Measurements from ENCODE around the gene EPX. TPM values are rescaled to one million over a fixed set of nuclear protein-coding genes. Genes with fewer than 3 reads are reported as not detected.

EPX gene
- total and polyA plus RNA-seq, 3 experiments from 2014 or later = not detected

- Histone ChIP-seq H3K4me3 (ENCODE audit: low read length) (no peak overlapping the region), H3K36me3 (ENCODE audit: insufficient read depth, low read length) (no peaks in the 10 kb centered on the region), H3K4me1 (ENCODE audit: insufficient read depth, low read length) (peaks cover 43% of the 10 kb centered on the region), H3K27me3 (ENCODE audit: insufficient read depth, low read length, poor library complexity, severe bottlenecking) (peaks cover 6% of the 10 kb centered on the region), H3K9me3 (ENCODE audit: low read length) (no peaks in the 10 kb centered on the region), H3K27ac (ENCODE audit: low read depth, low read length) (no peak overlapping the region)
- ChIA-PET CTCF (interaction anchor here (0.7 to 4.9 kb wide), 24 partner anchors 9 to 324 kb away, joined by 3 to 90 read pairs (median 4); partner anchors contain the start of gene SRSF1), POLR2A (interaction anchor here (2.0 kb wide), 1 partner anchor 52 kb away, joined by 9 read pairs; no protein-coding TSS in a partner anchor)
- Mint-ChIP-seq H3K9me3 (peaks cover 0 to 1% (median 0%) of the 10 kb centered on the region in 5 donors), H3K4me3 (peak overlapping the region in 6 of 7 donors; percentile 16 to 55 (median 46)), H3K36me3 (peaks cover 0 to 8% (median 3%) of the 10 kb centered on the region in 3 donors), H3K4me1 (peaks cover 41 to 49% (median 46%) of the 10 kb centered on the region in 3 donors), H3K27ac (peak overlapping the region; percentile 13 to 91 (median 69)), H3K27me3 (peaks cover 2 to 12% of the 10 kb centered on the region in 2 donors)
- peak in 4 of 5 donors; percentile 21 to 67 (median 58) for DNase-seq
Observed at GRCh38 chr17:58172369-58173071, 20.0 kb upstream of the EPX start.

GRCh38 chr17:58174871-58175270 lies 17.7 kb upstream of the EPX start:
- POLR2A ChIA-PET = interaction anchor here (0.7 kb wide), 1 partner anchor 1965 kb away, joined by 3 read pairs; no protein-coding TSS in a partner anchor
- H3K27me3 ChIP-seq (ENCODE audit: insufficient read depth, low read length, poor library complexity, severe bottlenecking) = peaks cover 6% of the 10 kb centered on the region
- H3K27ac ChIP-seq (ENCODE audit: low read depth, low read length) = no peak overlapping the region
- H3K36me3 ChIP-seq (ENCODE audit: insufficient read depth, low read length) = no peaks in the 10 kb centered on the region
- peak overlapping the region in 1 of 8 donors; percentile 4 for H3K27ac Mint-ChIP-seq
- peaks cover 0 to 1% (median 0%) of the 10 kb centered on the region in 5 donors for H3K9me3 Mint-ChIP-seq
- DNase-seq = no peak
- H3K27me3 Mint-ChIP-seq = peaks cover 0 to 18% of the 10 kb centered on the region in 2 donors
- H3K36me3 Mint-ChIP-seq = peaks cover 0 to 1% (median 0%) of the 10 kb centered on the region in 3 donors
- no peak overlapping the region for H3K4me3 ChIP-seq (ENCODE audit: low read length)
- H3K4me3 Mint-ChIP-seq = no peak overlapping the region
- CTCF ChIA-PET = interaction anchor here (1.3 kb wide), 1 partner anchor 61 kb away, joined by 3 read pairs; no protein-coding TSS in a partner anchor
- no peaks in the 10 kb centered on the region for H3K9me3 ChIP-seq (ENCODE audit: low read length)
- peaks cover 26 to 29% (median 28%) of the 10 kb centered on the region in 3 donors for H3K4me1 Mint-ChIP-seq
- H3K4me1 ChIP-seq (ENCODE audit: insufficient read depth, low read length) = peaks cover 26% of the 10 kb centered on the region

- POLR2A ChIA-PET = no interaction called here
- H3K4me3 Mint-ChIP-seq = no peak overlapping the region
- peaks cover 0 to 1% (median 0%) of the 10 kb centered on the region in 5 donors for H3K9me3 Mint-ChIP-seq
- no peak overlapping the region for H3K27ac Mint-ChIP-seq
- DNase-seq = no peak
- peaks cover 15% of the 10 kb centered on the region for H3K4me1 ChIP-seq (ENCODE audit: insufficient read depth, low read length)
- peaks cover 0 to 18% of the 10 kb centered on the region in 2 donors for H3K27me3 Mint-ChIP-seq
- no peak overlapping the region for H3K4me3 ChIP-seq (ENCODE audit: low read length)
- H3K4me1 Mint-ChIP-seq = peaks cover 14 to 16% (median 15%) of the 10 kb centered on the region in 3 donors
- no peaks in the 10 kb centered on the region for H3K9me3 ChIP-seq (ENCODE audit: low read length)
- H3K36me3 ChIP-seq (ENCODE audit: insufficient read depth, low read length) = no peaks in the 10 kb centered on the region
- peaks cover 0 to 1% (median 0%) of the 10 kb centered on the region in 3 donors for H3K36me3 Mint-ChIP-seq
- H3K27ac ChIP-seq (ENCODE audit: low read depth, low read length) = no peak overlapping the region
- peaks cover 6% of the 10 kb centered on the region for H3K27me3 ChIP-seq (ENCODE audit: insufficient read depth, low read length, poor library complexity, severe bottlenecking)
- CTCF ChIA-PET = no interaction called here
Observed at GRCh38 chr17:58176200-58176599, 16.3 kb upstream of the EPX start.

GRCh38 chr17:58181796-58182195 lies 10.7 kb upstream of the EPX start:
- no peaks in the 10 kb centered on the region for H3K9me3 Mint-ChIP-seq
- no peak overlapping the region for H3K4me3 ChIP-seq (ENCODE audit: low read length)
- H3K27me3 Mint-ChIP-seq = peaks cover 1 to 16% of the 10 kb centered on the region in 2 donors
- H3K4me1 Mint-ChIP-seq = peaks cover 0 to 5% (median 5%) of the 10 kb centered on the region in 3 donors
- CTCF ChIA-PET = interaction anchor here (0.9 to 2.4 kb wide), 3 partner anchors 9 to 18 kb away, joined by 3 to 6 read pairs (median 4); no protein-coding TSS in a partner anchor
- no peaks in the 10 kb centered on the region for H3K27me3 ChIP-seq (ENCODE audit: insufficient read depth, low read length, poor library complexity, severe bottlenecking)
- no peak for DNase-seq
- POLR2A ChIA-PET = no interaction called here
- no peaks in the 10 kb centered on the region for H3K36me3 Mint-ChIP-seq
- H3K4me1 ChIP-seq (ENCODE audit: insufficient read depth, low read length) = no peaks in the 10 kb centered on the region
- H3K9me3 ChIP-seq (ENCODE audit: low read length) = no peaks in the 10 kb centered on the region
- no peak overlapping the region for H3K27ac ChIP-seq (ENCODE audit: low read depth, low read length)
- H3K36me3 ChIP-seq (ENCODE audit: insufficient read depth, low read length) = no peaks in the 10 kb centered on the region
- H3K27ac Mint-ChIP-seq = peak overlapping the region in 1 of 8 donors; percentile 11
- H3K4me3 Mint-ChIP-seq = no peak overlapping the region

- Mint-ChIP-seq H3K9me3 (no peaks in the 10 kb centered on the region), H3K4me3 (no peak overlapping the region), H3K27ac (no peak overlapping the region), H3K4me1 (peaks cover 0 to 5% (median 5%) of the 10 kb centered on the region in 3 donors), H3K36me3 (no peaks in the 10 kb centered on the region), H3K27me3 (peaks cover 10 to 12% of the 10 kb centered on the region in 2 donors)
- Histone ChIP-seq H3K9me3 (ENCODE audit: low read length) (no peaks in the 10 kb centered on the region), H3K27me3 (ENCODE audit: insufficient read depth, low read length, poor library complexity, severe bottlenecking) (no peaks in the 10 kb centered on the region), H3K4me1 (ENCODE audit: insufficient read depth, low read length) (no peaks in the 10 kb centered on the region), H3K4me3 (ENCODE audit: low read length) (no peak overlapping the region), H3K27ac (ENCODE audit: low read depth, low read length) (no peak overlapping the region), H3K36me3 (ENCODE audit: insufficient read depth, low read length) (no peaks in the 10 kb centered on the region)
- no peak for DNase-seq
- POLR2A ChIA-PET = no interaction called here
- CTCF ChIA-PET = interaction anchor here (1.7 kb wide), 1 partner anchor 11 kb away, joined by 4 read pairs; no protein-coding TSS in a partner anchor
Observed at GRCh38 chr17:58183514-58183913, 9.0 kb upstream of the EPX start.

GRCh38 chr17:58184308-58184985 lies 8.1 kb upstream of the EPX start:
- H3K36me3 Mint-ChIP-seq = no peaks in the 10 kb centered on the region
- no peak overlapping the region for H3K4me3 ChIP-seq (ENCODE audit: low read length)
- H3K4me1 Mint-ChIP-seq = peaks cover 0 to 5% (median 5%) of the 10 kb centered on the region in 3 donors
- no peaks in the 10 kb centered on the region for H3K36me3 ChIP-seq (ENCODE audit: insufficient read depth, low read length)
- H3K27me3 Mint-ChIP-seq = peaks cover 12% of the 10 kb centered on the region in 2 donors
- no peaks in the 10 kb centered on the region for H3K9me3 Mint-ChIP-seq
- H3K27me3 ChIP-seq (ENCODE audit: insufficient read depth, low read length, poor library complexity, severe bottlenecking) = no peaks in the 10 kb centered on the region
- no peaks in the 10 kb centered on the region for H3K4me1 ChIP-seq (ENCODE audit: insufficient read depth, low read length)
- H3K27ac Mint-ChIP-seq = peak overlapping the region in 1 of 8 donors; percentile 47
- H3K27ac ChIP-seq (ENCODE audit: low read depth, low read length) = peak overlapping the region; percentile 54
- DNase-seq = no peak
- CTCF ChIA-PET = no interaction called here
- no peak overlapping the region for H3K4me3 Mint-ChIP-seq
- POLR2A ChIA-PET = no interaction called here
- H3K9me3 ChIP-seq (ENCODE audit: low read length) = no peaks in the 10 kb centered on the region

- Mint-ChIP-seq H3K27me3 (peaks cover 12 to 19% of the 10 kb centered on the region in 2 donors), H3K36me3 (no peaks in the 10 kb centered on the region), H3K9me3 (no peaks in the 10 kb centered on the region), H3K4me1 (peaks cover 0 to 5% (median 5%) of the 10 kb centered on the region in 3 donors), H3K4me3 (no peak overlapping the region), H3K27ac (no peak overlapping the region)
- no peak overlapping the region for H3K4me3 ChIP-seq (ENCODE audit: low read length)
- H3K9me3 ChIP-seq (ENCODE audit: low read length) = no peaks in the 10 kb centered on the region
- CTCF ChIA-PET = interaction anchor here (0.9 kb wide), 1 partner anchor 13 kb away, joined by 3 read pairs; no protein-coding TSS in a partner anchor
- no peaks in the 10 kb centered on the region for H3K4me1 ChIP-seq (ENCODE audit: insufficient read depth, low read length)
- DNase-seq = no peak
- POLR2A ChIA-PET = no interaction called here
- H3K27me3 ChIP-seq (ENCODE audit: insufficient read depth, low read length, poor library complexity, severe bottlenecking) = no peaks in the 10 kb centered on the region
- H3K27ac ChIP-seq (ENCODE audit: low read depth, low read length) = peak overlapping the region; percentile 54
- no peaks in the 10 kb centered on the region for H3K36me3 ChIP-seq (ENCODE audit: insufficient read depth, low read length)
Observed at GRCh38 chr17:58184986-58185761, 7.4 kb upstream of the EPX start.
